ENCODE results near the gene FLT1. TPM values are rescaled to one million over a fixed set of nuclear protein-coding genes. Genes with fewer than 3 reads are reported as not detected.

The FLT1 gene
- polyA plus RNA-seq, 1 donor (not counting 4 experiments of a cell fraction or from before 2014, with no cell fraction given): 0.01 TPM

DNA sequence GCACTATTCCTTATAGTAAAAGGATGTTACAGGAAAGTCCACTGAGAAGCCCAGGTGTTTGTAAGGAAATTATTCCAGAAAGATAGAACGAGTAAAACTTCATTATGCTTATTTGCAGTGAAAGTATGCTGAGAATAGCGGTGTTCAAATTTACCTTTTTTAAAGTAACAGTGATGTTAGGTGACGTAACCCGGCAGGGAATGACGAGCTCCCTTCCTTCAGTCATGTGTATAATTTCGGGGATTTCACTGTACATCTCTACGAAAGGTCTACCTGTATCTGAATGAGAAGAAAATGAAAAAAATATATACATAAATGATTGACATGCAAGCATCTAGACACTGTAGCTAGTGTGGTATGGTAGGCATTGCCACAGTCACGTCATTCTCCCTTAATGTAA lies 56.9 kb downstream of the FLT1 start:
- Histone ChIP-seq H2AFZ (ENCODE audit: control insufficient read depth, low read length) (no peak overlapping the region), H4K20me1 (ENCODE audit: control insufficient read depth, extremely low read depth, insufficient read depth, low read length) (no peaks in the 10 kb centered on the region), H3K27ac (ENCODE audit: control insufficient read depth, insufficient read depth, low read length) (no peak overlapping the region), H3K9ac (ENCODE audit: control insufficient read depth, extremely low read depth, insufficient read depth, low read length) (no peak overlapping the region), H3K9me1 (ENCODE audit: control insufficient read depth, extremely low read depth, insufficient read depth, low read length) (no peaks in the 10 kb centered on the region), H3K27me3 (ENCODE audit: control insufficient read depth, extremely low read depth, insufficient read depth, low read length) (peaks cover 4% of the 10 kb centered on the region), H3K4me3 (ENCODE audit: control insufficient read depth in 2 of 3, extremely low read depth in 1 of 3, insufficient read depth in 2 of 3, low read depth in 1 of 3, low read length in 3 of 3) (no peak overlapping the region), H3K9me3 (ENCODE audit: control insufficient read depth, low read depth, low read length) (no peaks in the 10 kb centered on the region), H3K4me1 (ENCODE audit: control insufficient read depth, extremely low read depth, insufficient read depth, low read length) (no peaks in the 10 kb centered on the region), H3K4me2 (ENCODE audit: control insufficient read depth, extremely low read depth, insufficient read depth, low read depth, low read length) (no peak overlapping the region), H3K36me3 (ENCODE audit: control insufficient read depth in 2 of 2, extremely low read depth in 1 of 2, insufficient read depth in 2 of 2, low read length in 2 of 2) (no peaks in the 10 kb centered on the region), H3K79me2 (ENCODE audit: control insufficient read depth, insufficient read depth, low read length) (no peaks in the 10 kb centered on the region)
- TF ChIP-seq EZH2 (IDR thresholded peaks at IDR 0.05; ENCODE audit: low read length): no peak
- TF ChIP-seq, protein P1, sequence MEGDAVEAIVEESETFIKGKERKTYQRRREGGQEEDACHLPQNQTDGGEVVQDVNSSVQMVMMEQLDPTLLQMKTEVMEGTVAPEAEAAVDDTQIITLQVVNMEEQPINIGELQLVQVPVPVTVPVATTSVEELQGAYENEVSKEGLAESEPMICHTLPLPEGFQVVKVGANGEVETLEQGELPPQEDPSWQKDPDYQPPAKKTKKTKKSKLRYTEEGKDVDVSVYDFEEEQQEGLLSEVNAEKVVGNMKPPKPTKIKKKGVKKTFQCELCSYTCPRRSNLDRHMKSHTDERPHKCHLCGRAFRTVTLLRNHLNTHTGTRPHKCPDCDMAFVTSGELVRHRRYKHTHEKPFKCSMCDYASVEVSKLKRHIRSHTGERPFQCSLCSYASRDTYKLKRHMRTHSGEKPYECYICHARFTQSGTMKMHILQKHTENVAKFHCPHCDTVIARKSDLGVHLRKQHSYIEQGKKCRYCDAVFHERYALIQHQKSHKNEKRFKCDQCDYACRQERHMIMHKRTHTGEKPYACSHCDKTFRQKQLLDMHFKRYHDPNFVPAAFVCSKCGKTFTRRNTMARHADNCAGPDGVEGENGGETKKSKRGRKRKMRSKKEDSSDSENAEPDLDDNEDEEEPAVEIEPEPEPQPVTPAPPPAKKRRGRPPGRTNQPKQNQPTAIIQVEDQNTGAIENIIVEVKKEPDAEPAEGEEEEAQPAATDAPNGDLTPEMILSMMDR (optimal IDR thresholded peaks at IDR 0.05 in 1 of 3, IDR thresholded peaks at IDR 0.05 in 1 of 3, conservative IDR thresholded peaks at IDR 0.05 in 1 of 3; ENCODE audit: extremely low read depth in 1 of 3, insufficient read depth in 2 of 3, low read length in 3 of 3): no peak
- dilution Hi-C loops (cut with MboI; ENCODE audit: extremely low pct_ligation_motif_present, low sequenced_read_pairs): no loop called here
- no peak for DNase-seq (ENCODE audit: low read depth, low spot score)
- FAIRE-seq: no peak

DNA sequence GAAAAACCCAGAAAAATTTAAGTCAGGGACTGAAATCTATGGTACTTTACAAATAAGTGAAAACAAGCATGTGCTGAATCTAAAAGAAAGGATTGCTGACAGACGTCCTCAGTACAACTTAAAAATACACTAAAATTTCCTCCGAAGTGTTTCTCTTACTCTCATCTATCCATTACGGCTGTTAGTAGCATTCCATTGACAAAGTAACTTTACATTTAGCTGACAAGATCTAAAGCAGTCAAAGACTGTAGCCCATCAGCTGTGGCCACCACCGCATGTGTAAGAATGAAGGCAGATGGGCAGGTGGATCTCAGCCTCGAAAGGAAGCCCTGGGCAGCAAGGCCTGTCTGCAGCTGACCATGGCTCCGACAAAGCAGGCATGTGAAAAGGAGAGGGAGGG lies 59.0 kb downstream of the FLT1 start:
- no peaks in the 10 kb centered on the region for H3K9me1 ChIP-seq (ENCODE audit: control insufficient read depth, extremely low read depth, insufficient read depth, low read length)
- no peak overlapping the region for H3K4me2 ChIP-seq (ENCODE audit: control insufficient read depth, extremely low read depth, insufficient read depth, low read depth, low read length)
- no peak overlapping the region for H3K9ac ChIP-seq (ENCODE audit: control insufficient read depth, extremely low read depth, insufficient read depth, low read length)
- dilution Hi-C loops (cut with MboI; ENCODE audit: extremely low pct_ligation_motif_present, low sequenced_read_pairs): no loop called here
- H3K79me2 ChIP-seq (ENCODE audit: control insufficient read depth, insufficient read depth, low read length): no peaks in the 10 kb centered on the region
- no peak for DNase-seq (ENCODE audit: low read depth, low spot score)
- no peak overlapping the region for H3K4me3 ChIP-seq (ENCODE audit: control insufficient read depth in 2 of 3, extremely low read depth in 1 of 3, insufficient read depth in 2 of 3, low read depth in 1 of 3, low read length in 3 of 3)
- H4K20me1 ChIP-seq (ENCODE audit: control insufficient read depth, extremely low read depth, insufficient read depth, low read length): no peaks in the 10 kb centered on the region
- no peak overlapping the region for H3K27ac ChIP-seq (ENCODE audit: control insufficient read depth, insufficient read depth, low read length)
- H3K4me1 ChIP-seq (ENCODE audit: control insufficient read depth, extremely low read depth, insufficient read depth, low read length): no peaks in the 10 kb centered on the region
- H3K36me3 ChIP-seq (ENCODE audit: control insufficient read depth in 2 of 2, extremely low read depth in 1 of 2, insufficient read depth in 2 of 2, low read length in 2 of 2): no peaks in the 10 kb centered on the region
- no peak overlapping the region for H2AFZ ChIP-seq (ENCODE audit: control insufficient read depth, low read length)
- no peak for TF ChIP-seq EZH2 (IDR thresholded peaks at IDR 0.05; ENCODE audit: low read length)
- TF ChIP-seq, protein P1 (optimal IDR thresholded peaks at IDR 0.05 in 1 of 3, IDR thresholded peaks at IDR 0.05 in 1 of 3, conservative IDR thresholded peaks at IDR 0.05 in 1 of 3; ENCODE audit: extremely low read depth in 1 of 3, insufficient read depth in 2 of 3, low read length in 3 of 3): no peak
- H3K27me3 ChIP-seq (ENCODE audit: control insufficient read depth, extremely low read depth, insufficient read depth, low read length): peaks cover 17% of the 10 kb centered on the region
- no peaks in the 10 kb centered on the region for H3K9me3 ChIP-seq (ENCODE audit: control insufficient read depth, low read depth, low read length)
- no peak for FAIRE-seq
